Type B pancreatic cell (in vitro differentiated cells): ENCODE results near the gene AKTIP. TPM values are rescaled to one million over a fixed set of nuclear protein-coding genes. Genes with fewer than 3 reads are reported as not detected.

Experiments
- DNase-seq: peaks from one replicate; pipeline ENCODE4 v3.0.0; 2021; ENCODE audit warnings: mixed read lengths; ENCODE audit not compliant: unreplicated experiment; ENCODE audit errors: extremely low spot score
- H3K27ac Mint-ChIP-seq: 2 replicates; pipeline ENCODE4 v1.8.0; 2021; ENCODE audit warnings: mild to moderate bottlenecking, mixed read lengths
- H3K27me3 Mint-ChIP-seq: 2 replicates; pipeline ENCODE4 v1.8.0; 2021; ENCODE audit warnings: mixed read lengths
- H3K36me3 Mint-ChIP-seq: 2 replicates; pipeline ENCODE4 v1.8.0; 2021; ENCODE audit warnings: mixed read lengths
- H3K4me1 Mint-ChIP-seq: one replicate; pipeline ENCODE4 v1.8.0; 2021; ENCODE audit warnings: mixed read lengths; ENCODE audit not compliant: unreplicated experiment
- H3K4me3 Mint-ChIP-seq: 2 replicates; pipeline ENCODE4 v1.8.0; 2021; ENCODE audit warnings: mild to moderate bottlenecking, mixed read lengths
- H3K9me3 Mint-ChIP-seq: 2 replicates; pipeline ENCODE4 v1.8.0; 2021; ENCODE audit warnings: mixed read lengths
- total RNA-seq: library from RNA; stranded (reverse); gene quantifications from 2 replicates; pipeline ENCODE4 v1.2.1, GENCODE V29; 2021; ENCODE audit warnings: low replicate concordance
- TF ChIP-seq, protein P1 (sequence below): fragments of 200-600 bp; sonication (generic); conservative IDR thresholded peaks from 2 replicates; pipeline ENCODE4 v1.5.0; 2021; ENCODE audit warnings: antibody characterized with exemption, mild to moderate bottlenecking

The AKTIP gene
- total RNA-seq, 1 donor from 2014 or later: 35.4 TPM

GRCh38 chr16:53498984-53499383 lies 4.0 kb downstream of the AKTIP start:
- Mint-ChIP-seq H3K9me3 (no peaks in the 10 kb centered on the region), H3K27me3 (peaks cover 3% of the 10 kb centered on the region), H3K4me1 (peaks cover 17% of the 10 kb centered on the region), H3K36me3 (peaks cover 24% of the 10 kb centered on the region), H3K27ac (no peak overlapping the region), H3K4me3 (no peak overlapping the region)
- no peak for DNase-seq
- TF ChIP-seq, protein P1, sequence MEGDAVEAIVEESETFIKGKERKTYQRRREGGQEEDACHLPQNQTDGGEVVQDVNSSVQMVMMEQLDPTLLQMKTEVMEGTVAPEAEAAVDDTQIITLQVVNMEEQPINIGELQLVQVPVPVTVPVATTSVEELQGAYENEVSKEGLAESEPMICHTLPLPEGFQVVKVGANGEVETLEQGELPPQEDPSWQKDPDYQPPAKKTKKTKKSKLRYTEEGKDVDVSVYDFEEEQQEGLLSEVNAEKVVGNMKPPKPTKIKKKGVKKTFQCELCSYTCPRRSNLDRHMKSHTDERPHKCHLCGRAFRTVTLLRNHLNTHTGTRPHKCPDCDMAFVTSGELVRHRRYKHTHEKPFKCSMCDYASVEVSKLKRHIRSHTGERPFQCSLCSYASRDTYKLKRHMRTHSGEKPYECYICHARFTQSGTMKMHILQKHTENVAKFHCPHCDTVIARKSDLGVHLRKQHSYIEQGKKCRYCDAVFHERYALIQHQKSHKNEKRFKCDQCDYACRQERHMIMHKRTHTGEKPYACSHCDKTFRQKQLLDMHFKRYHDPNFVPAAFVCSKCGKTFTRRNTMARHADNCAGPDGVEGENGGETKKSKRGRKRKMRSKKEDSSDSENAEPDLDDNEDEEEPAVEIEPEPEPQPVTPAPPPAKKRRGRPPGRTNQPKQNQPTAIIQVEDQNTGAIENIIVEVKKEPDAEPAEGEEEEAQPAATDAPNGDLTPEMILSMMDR: no peak

GRCh38 chr16:53495325-53495724 lies 7.7 kb downstream of the AKTIP start:
- TF ChIP-seq, protein P1: no peak
- H3K4me3 Mint-ChIP-seq: no peak overlapping the region
- no peaks in the 10 kb centered on the region for H3K4me1 Mint-ChIP-seq
- no peaks in the 10 kb centered on the region for H3K27me3 Mint-ChIP-seq
- H3K9me3 Mint-ChIP-seq: no peaks in the 10 kb centered on the region
- DNase-seq: no peak
- peak overlapping the region; percentile 42 for H3K27ac Mint-ChIP-seq
- peaks cover 41% of the 10 kb centered on the region for H3K36me3 Mint-ChIP-seq

DNA sequence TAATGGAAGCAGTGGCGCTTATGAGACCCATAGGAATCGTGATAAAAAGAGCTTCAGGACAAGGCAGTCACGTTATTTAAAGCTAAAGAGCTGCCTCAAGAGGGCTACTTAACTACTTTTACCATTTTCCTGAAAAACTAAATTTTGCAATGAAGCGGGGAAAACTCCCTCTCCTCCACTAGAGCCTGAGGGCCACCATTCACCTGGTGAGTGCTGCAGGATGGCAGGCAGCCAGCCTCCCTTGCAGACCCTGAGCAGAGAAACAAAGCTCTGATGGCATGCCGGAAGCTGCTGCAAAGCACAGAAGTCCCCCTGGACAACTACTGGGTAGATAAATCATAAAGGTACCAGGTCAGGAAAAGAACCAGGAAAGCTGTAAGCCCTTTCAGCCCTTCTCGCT lies 8.4 kb downstream of the AKTIP start:
- no peaks in the 10 kb centered on the region for H3K4me1 Mint-ChIP-seq
- no peak overlapping the region for H3K27ac Mint-ChIP-seq
- TF ChIP-seq, protein P1: no peak
- H3K4me3 Mint-ChIP-seq: no peak overlapping the region
- DNase-seq: no peak
- H3K36me3 Mint-ChIP-seq: peaks cover 41% of the 10 kb centered on the region
- no peaks in the 10 kb centered on the region for H3K9me3 Mint-ChIP-seq
- H3K27me3 Mint-ChIP-seq: no peaks in the 10 kb centered on the region

DNA sequence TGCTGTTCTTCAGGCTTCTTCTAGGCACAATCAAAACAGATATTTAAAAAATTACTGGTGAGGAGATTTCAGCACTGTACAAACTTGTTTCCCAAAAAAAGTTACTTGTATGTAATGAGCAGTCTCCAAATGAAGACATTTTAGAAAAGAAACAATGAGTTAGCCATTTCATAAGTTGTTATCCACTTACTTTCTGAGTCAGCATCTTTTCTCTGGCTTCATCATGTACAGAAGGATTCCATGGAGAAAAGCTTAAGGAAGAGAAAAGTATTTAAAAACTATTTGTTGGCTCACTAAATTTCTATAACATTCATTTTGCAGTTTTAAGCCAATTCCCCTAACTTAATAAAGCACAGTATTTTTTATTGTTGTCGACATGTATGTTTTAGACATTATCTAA lies 10.5 kb downstream of the AKTIP start:
- no peak overlapping the region for H3K27ac Mint-ChIP-seq
- TF ChIP-seq, protein P1: no peak
- H3K9me3 Mint-ChIP-seq: no peaks in the 10 kb centered on the region
- DNase-seq: no peak
- no peak overlapping the region for H3K4me3 Mint-ChIP-seq
- H3K4me1 Mint-ChIP-seq: no peaks in the 10 kb centered on the region
- no peaks in the 10 kb centered on the region for H3K27me3 Mint-ChIP-seq
- H3K36me3 Mint-ChIP-seq: peaks cover 39% of the 10 kb centered on the region

- H3K4me1 Mint-ChIP-seq: no peaks in the 10 kb centered on the region
- no peaks in the 10 kb centered on the region for H3K9me3 Mint-ChIP-seq
- TF ChIP-seq, protein P1: no peak
- no peaks in the 10 kb centered on the region for H3K27me3 Mint-ChIP-seq
- H3K36me3 Mint-ChIP-seq: peaks cover 44% of the 10 kb centered on the region
- no peak overlapping the region for H3K4me3 Mint-ChIP-seq
- H3K27ac Mint-ChIP-seq: peak overlapping the region; percentile 24
- DNase-seq: no peak
Observed at GRCh38 chr16:53489755-53490154, 13.3 kb downstream of the AKTIP start.

GRCh38 chr16:53486230-53486629 lies 16.8 kb downstream of the AKTIP start:
- Mint-ChIP-seq H3K4me1 (no peaks in the 10 kb centered on the region), H3K4me3 (no peak overlapping the region), H3K27ac (no peak overlapping the region), H3K9me3 (no peaks in the 10 kb centered on the region), H3K36me3 (peaks cover 51% of the 10 kb centered on the region), H3K27me3 (no peaks in the 10 kb centered on the region)
- TF ChIP-seq, protein P1: no peak
- no peak for DNase-seq
